ENCODE measurements around the gene GAS7. TPM values are rescaled to one million over a fixed set of nuclear protein-coding genes. Genes with fewer than 3 reads are reported as not detected.
"Not testable (repeated sequence)": the region's sequence is repeated elsewhere in the genome, so short reads cannot be mapped to it uniquely, and the experiment has no call there.

The GAS7 gene
- total RNA-seq, 2 experiments from 2014 or later, result 0.24 to 0.26 TPM

GRCh38 chr17:9931144-9931741 is 267.2 kb downstream of the GAS7 start:
- H3K27ac Mint-ChIP-seq, result no peak overlapping the region
- ChIA-PET CTCF (no interaction called here), POLR2A (no interaction called here)
- DNase-seq, result no peak
- no peak overlapping the region for H3K4me3 Mint-ChIP-seq
- peaks cover 2% of the 10 kb centered on the region for H3K27me3 Mint-ChIP-seq
- H3K9me3 Mint-ChIP-seq, result no peaks in the 10 kb centered on the region
- no peaks in the 10 kb centered on the region for H3K4me1 Mint-ChIP-seq (ENCODE audit: low read depth)
- intact Hi-C loops (cut with micrococcal nuclease), result no loop called here
- no peaks in the 10 kb centered on the region for H3K36me3 Mint-ChIP-seq

GRCh38 chr17:9929871-9930270 is 268.5 kb downstream of the GAS7 start:
- H3K27me3 Mint-ChIP-seq, result peaks cover 2% of the 10 kb centered on the region
- DNase-seq, result no peak
- no peak overlapping the region for H3K27ac Mint-ChIP-seq
- no peaks in the 10 kb centered on the region for H3K36me3 Mint-ChIP-seq
- no peaks in the 10 kb centered on the region for H3K9me3 Mint-ChIP-seq
- ChIA-PET POLR2A (no interaction called here), CTCF (no interaction called here)
- H3K4me3 Mint-ChIP-seq, result no peak overlapping the region
- no peaks in the 10 kb centered on the region for H3K4me1 Mint-ChIP-seq (ENCODE audit: low read depth)
- intact Hi-C loops (cut with micrococcal nuclease), result loop anchor here (10.0 kb wide), 1 partner anchor 685 kb away; no protein-coding TSS in a partner anchor

- no peak for DNase-seq
- H3K4me1 Mint-ChIP-seq (ENCODE audit: low read depth), result no peaks in the 10 kb centered on the region
- POLR2A ChIA-PET, result no interaction called here
- CTCF ChIA-PET, result interaction anchor here (1.6 kb wide), 1 partner anchor 59 kb away, joined by 3 read pairs; no protein-coding TSS in a partner anchor
- H3K9me3 Mint-ChIP-seq, result no peaks in the 10 kb centered on the region
- H3K36me3 Mint-ChIP-seq, result no peaks in the 10 kb centered on the region
- intact Hi-C loops (cut with micrococcal nuclease), result loop anchor here (10.0 kb wide), 1 partner anchor 686 kb away; no protein-coding TSS in a partner anchor
- peaks cover 2% of the 10 kb centered on the region for H3K27me3 Mint-ChIP-seq
- H3K4me3 Mint-ChIP-seq, result no peak overlapping the region
- H3K27ac Mint-ChIP-seq, result no peak overlapping the region
Observed at GRCh38 chr17:9928601-9929333, 269.6 kb downstream of the GAS7 start.

GRCh38 chr17:9926150-9926804 is 272.1 kb downstream of the GAS7 start:
- Mint-ChIP-seq H3K4me1 (ENCODE audit: low read depth) (no peaks in the 10 kb centered on the region), H3K9me3 (no peaks in the 10 kb centered on the region), H3K36me3 (no peaks in the 10 kb centered on the region), H3K4me3 (no peak overlapping the region), H3K27me3 (no peaks in the 10 kb centered on the region), H3K27ac (no peak overlapping the region)
- POLR2A ChIA-PET, result interaction anchor here (1.1 kb wide), 1 partner anchor 18 kb away, joined by 3 read pairs; no protein-coding TSS in a partner anchor
- intact Hi-C loops (cut with micrococcal nuclease), result loop anchor here (10.0 kb wide), 1 partner anchor 689 kb away; no protein-coding TSS in a partner anchor
- DNase-seq, result no peak
- CTCF ChIA-PET, result interaction anchor here (1.9 to 2.1 kb wide), 3 partner anchors 14 to 300 kb away, joined by 7 to 20 read pairs (median 8); partner anchors contain the start of gene RCVRN

- no peak overlapping the region for H3K4me3 Mint-ChIP-seq
- ChIA-PET CTCF (interaction anchor here (0.7 to 2.8 kb wide), 12 partner anchors 12 to 692 kb away, joined by 3 to 20 read pairs (median 6); partner anchors contain the start of gene RCVRN), POLR2A (no interaction called here)
- H3K4me1 Mint-ChIP-seq (ENCODE audit: low read depth), result no peaks in the 10 kb centered on the region
- intact Hi-C loops (cut with micrococcal nuclease), result loop anchor here (10.0 kb wide), 1 partner anchor 689 kb away; no protein-coding TSS in a partner anchor
- no peaks in the 10 kb centered on the region for H3K36me3 Mint-ChIP-seq
- H3K9me3 Mint-ChIP-seq, result no peaks in the 10 kb centered on the region
- no peaks in the 10 kb centered on the region for H3K27me3 Mint-ChIP-seq
- DNase-seq, result no peak
- H3K27ac Mint-ChIP-seq, result no peak overlapping the region
Observed at GRCh38 chr17:9925457-9925856, 272.9 kb downstream of the GAS7 start.

- Mint-ChIP-seq H3K9me3 (no peaks in the 10 kb centered on the region), H3K27me3 (no peaks in the 10 kb centered on the region), H3K4me3 (no peak overlapping the region), H3K4me1 (ENCODE audit: low read depth) (no peaks in the 10 kb centered on the region), H3K36me3 (no peaks in the 10 kb centered on the region), H3K27ac (no peak overlapping the region)
- ChIA-PET CTCF (interaction anchor here (0.6 to 2.8 kb wide), 19 partner anchors 10 to 692 kb away, joined by 3 to 20 read pairs (median 5); partner anchors contain the start of gene RCVRN), POLR2A (interaction anchor here (1.0 kb wide), 1 partner anchor 10 kb away, joined by 4 read pairs; no protein-coding TSS in a partner anchor)
- intact Hi-C loops (cut with micrococcal nuclease), result loop anchor here (1.0 to 10.0 kb wide), 2 partner anchors 35 to 690 kb away; no protein-coding TSS in a partner anchor
- DNase-seq, result no peak
Observed at GRCh38 chr17:9924735-9925191, 273.6 kb downstream of the GAS7 start.

- CTCF ChIA-PET, result interaction anchor here (0.6 to 1.1 kb wide), 2 partner anchors 160 to 695 kb away, joined by 3 to 5 read pairs; no protein-coding TSS in a partner anchor
- intact Hi-C loops (cut with micrococcal nuclease), result loop anchor here (10.0 kb wide), 1 partner anchor 693 kb away; no protein-coding TSS in a partner anchor
- Mint-ChIP-seq H3K36me3 (no peaks in the 10 kb centered on the region), H3K4me3 (no peak overlapping the region), H3K27me3 (no peaks in the 10 kb centered on the region), H3K9me3 (no peaks in the 10 kb centered on the region), H3K27ac (no peak overlapping the region), H3K4me1 (ENCODE audit: low read depth) (no peaks in the 10 kb centered on the region)
- no peak for DNase-seq
- POLR2A ChIA-PET, result no interaction called here
Observed at GRCh38 chr17:9922012-9922848, 276.2 kb downstream of the GAS7 start.

- CTCF ChIA-PET, result interaction anchor here (1.1 kb wide), 1 partner anchor 696 kb away, joined by 3 read pairs; no protein-coding TSS in a partner anchor
- H3K4me1 Mint-ChIP-seq (ENCODE audit: low read depth); POLR2A ChIA-PET; H3K27ac Mint-ChIP-seq; H3K36me3 Mint-ChIP-seq; DNase-seq; H3K9me3 Mint-ChIP-seq; H3K27me3 Mint-ChIP-seq; H3K4me3 Mint-ChIP-seq: not testable (repeated sequence)
- intact Hi-C loops (cut with micrococcal nuclease), result loop anchor here (10.0 kb wide), 1 partner anchor 694 kb away; no protein-coding TSS in a partner anchor
Observed at GRCh38 chr17:9921216-9921615, 277.2 kb downstream of the GAS7 start.

- intact Hi-C loops (cut with micrococcal nuclease), result no loop called here
- ChIA-PET CTCF (no interaction called here), POLR2A (no interaction called here)
- Mint-ChIP-seq H3K4me1 (ENCODE audit: low read depth) (no peaks in the 10 kb centered on the region), H3K27ac (no peak overlapping the region), H3K36me3 (no peaks in the 10 kb centered on the region), H3K4me3 (no peak overlapping the region), H3K9me3 (no peaks in the 10 kb centered on the region), H3K27me3 (no peaks in the 10 kb centered on the region)
- DNase-seq, result no peak
Observed at GRCh38 chr17:9918804-9919352, 279.5 kb downstream of the GAS7 start.

GRCh38 chr17:9918352-9918751 is 280.1 kb downstream of the GAS7 start:
- intact Hi-C loops (cut with micrococcal nuclease), result no loop called here
- Mint-ChIP-seq H3K36me3 (no peaks in the 10 kb centered on the region), H3K9me3 (no peaks in the 10 kb centered on the region), H3K4me1 (ENCODE audit: low read depth) (no peaks in the 10 kb centered on the region), H3K27me3 (no peaks in the 10 kb centered on the region), H3K4me3 (no peak overlapping the region), H3K27ac (no peak overlapping the region)
- ChIA-PET CTCF (no interaction called here), POLR2A (no interaction called here)
- DNase-seq, result no peak

GRCh38 chr17:9917801-9918200 is 280.6 kb downstream of the GAS7 start:
- Mint-ChIP-seq H3K9me3 (no peaks in the 10 kb centered on the region), H3K4me3 (no peak overlapping the region), H3K27ac (no peak overlapping the region), H3K27me3 (no peaks in the 10 kb centered on the region), H3K36me3 (no peaks in the 10 kb centered on the region), H3K4me1 (ENCODE audit: low read depth) (no peaks in the 10 kb centered on the region)
- no peak for DNase-seq
- ChIA-PET CTCF (no interaction called here), POLR2A (no interaction called here)
- intact Hi-C loops (cut with micrococcal nuclease), result no loop called here
